Stimulated activated naive CD4-positive, alpha-beta T cell (primary cell): ENCODE results near the gene GH1.
"Not testable (repeated sequence)": the region's sequence is repeated elsewhere in the genome, so short reads cannot be mapped to it uniquely, and the experiment has no call there.

Source experiments
- DNase-seq, 6 experiments: peaks; one replicate each; lab custom pipeline; 2025; lab: John Stamatoyannopoulos, UW

Gene GH1

GRCh38 chr17:63918789-63919305 is at the start of gene GH1:
GH1 (minus strand) TSS chr17:63918839; CDS start chr17:63918776, 63 bp downstream.
- not testable (repeated sequence) for DNase-seq

DNA sequence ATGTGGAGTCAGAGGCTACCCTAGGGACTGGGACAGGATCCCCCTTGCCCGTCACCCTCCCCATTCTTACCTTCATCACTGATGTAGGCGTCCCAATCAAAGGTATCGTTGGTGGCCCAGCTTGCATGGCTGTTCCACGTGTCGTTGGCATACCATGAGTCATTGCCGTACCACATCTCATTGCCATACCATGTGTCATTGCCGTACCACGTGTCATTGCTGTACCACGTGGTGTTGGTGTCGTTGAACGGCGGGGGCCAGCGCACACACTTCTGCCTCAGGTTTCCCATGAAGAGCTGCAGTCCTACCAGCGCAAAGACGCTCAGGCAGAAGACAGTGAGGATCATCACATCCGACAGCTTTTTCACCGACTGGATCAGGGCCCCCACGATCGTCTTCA is 49.3 kb upstream of the GH1 start:
- no peak for DNase-seq

- DNase-seq: peak in 3 of 6 experiments; percentile 36 to 64 (median 58)
Measured at GRCh38 chr17:63966646-63967264, 48.1 kb upstream of the GH1 start.

- DNase-seq: no peak
Measured at GRCh38 chr17:63963123-63963522, 44.5 kb upstream of the GH1 start.

GRCh38 chr17:63962298-63962744 is 43.7 kb upstream of the GH1 start:
- DNase-seq: no peak

DNA sequence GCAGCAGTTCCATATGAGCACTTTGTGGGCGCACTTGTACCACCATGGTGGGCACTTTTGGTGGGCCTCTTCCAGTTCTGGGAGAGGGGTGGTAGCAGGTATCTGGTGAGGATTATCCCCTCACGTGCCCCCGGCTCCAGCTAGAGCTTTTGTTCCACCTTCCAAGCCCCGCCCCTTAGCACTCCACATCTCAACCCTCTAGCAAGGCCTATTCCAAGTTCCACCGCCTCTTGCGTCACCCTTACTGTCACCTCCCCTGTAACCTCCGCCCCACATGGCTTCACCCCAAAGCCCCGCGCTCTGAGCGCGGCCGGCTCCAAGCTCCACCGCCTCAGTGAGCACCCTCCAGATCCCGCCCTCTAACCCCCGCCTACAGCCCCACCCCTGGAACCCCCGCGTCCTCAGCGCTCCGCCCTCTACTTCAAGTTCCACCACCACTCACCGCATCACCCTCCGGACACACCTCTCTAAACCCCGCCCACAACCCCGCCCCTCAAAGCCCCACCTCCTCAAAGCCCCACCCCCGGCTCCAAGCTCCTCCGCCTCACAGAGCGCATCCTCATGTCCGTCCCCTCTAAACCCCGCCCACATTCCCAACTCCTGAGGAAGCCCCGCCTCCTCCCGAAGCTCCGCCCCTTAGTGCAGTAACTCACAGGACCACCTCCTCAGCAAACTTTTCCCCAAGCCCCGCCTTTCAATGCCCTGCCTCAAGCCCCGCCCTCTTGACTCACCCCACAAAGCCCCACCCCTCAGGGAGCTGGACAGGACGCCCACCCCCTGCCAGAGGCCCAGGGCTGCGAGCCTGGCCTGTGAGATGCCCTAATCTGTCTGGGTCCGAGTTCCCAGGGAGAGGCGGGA is 42.9 kb upstream of the GH1 start:
- DNase-seq: peak in 4 of 6 experiments; percentile 22 to 44 (median 24)

GRCh38 chr17:63960430-63960829 is 41.8 kb upstream of the GH1 start:
- no peak for DNase-seq

DNA sequence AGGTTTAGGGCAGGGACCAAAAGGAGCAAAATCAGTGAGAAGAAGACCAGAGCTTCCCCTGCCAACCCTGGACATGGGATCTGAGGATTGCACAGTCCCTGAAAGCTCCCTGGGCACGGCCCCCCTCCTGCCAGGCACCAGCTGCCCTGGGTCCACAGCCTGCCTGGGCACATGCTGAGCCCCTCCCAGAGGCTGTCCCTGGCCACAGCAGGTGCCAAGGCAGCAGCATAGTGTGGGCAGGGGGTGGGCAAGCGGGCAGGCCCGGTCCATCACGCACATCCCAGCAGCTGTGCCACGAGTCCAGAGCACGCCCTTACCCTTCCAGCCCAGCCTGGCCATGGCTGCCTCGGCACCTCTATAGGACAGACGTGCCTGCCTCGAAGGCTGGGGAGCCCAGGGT is 41.4 kb upstream of the GH1 start:
- no peak for DNase-seq

DNA sequence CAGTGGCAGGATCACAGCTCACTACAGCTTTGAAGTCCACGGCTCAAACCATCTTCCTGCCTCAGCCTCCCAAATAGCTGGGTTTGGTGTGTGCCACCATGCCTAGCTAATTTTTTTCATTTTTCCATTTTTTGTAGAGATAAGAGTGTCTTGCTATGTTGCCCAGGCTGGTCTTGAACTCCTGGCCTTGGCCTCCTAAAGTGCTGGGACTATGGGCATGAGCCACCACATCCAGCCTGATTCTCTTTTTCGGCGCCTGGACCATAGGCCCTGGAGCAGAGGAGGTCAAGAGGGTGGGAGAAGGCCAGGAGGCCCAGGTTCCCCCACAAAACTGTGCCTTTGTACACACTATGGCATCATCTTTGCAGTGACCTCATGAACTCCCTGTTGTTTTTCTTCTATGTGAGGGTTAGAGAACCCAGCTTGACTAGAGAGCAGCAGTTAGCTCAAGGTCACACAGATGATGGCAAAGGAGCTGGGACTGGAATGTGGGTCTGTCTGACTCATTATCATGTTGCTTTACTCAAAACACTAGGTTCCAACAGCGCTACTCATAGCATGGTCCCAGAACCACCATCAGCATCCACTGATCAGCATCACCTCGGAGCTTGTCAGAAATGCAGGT is 37.8 kb upstream of the GH1 start:
- no peak for DNase-seq

- no peak for DNase-seq
Measured at GRCh38 chr17:63955791-63956190, 37.2 kb upstream of the GH1 start.

DNA sequence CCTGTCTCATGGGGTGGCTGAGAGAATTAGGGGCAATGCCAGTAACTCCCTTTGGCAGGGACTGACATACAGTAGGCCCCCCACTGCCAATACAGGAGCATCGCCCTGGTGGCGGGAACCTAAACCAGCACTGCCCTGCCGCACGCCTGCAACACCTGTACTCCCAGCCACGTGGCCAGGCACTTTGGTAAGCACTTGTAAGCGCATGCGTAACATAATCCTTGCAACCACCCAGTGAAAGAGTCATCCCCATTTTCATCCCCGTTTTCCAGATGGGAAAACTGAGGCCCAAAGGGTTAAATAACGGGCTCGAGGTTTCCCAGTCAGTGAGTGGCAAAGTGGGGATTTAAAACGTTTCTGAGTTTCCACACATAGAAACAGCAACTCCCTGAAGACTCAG is 36.6 kb upstream of the GH1 start:
- no peak for DNase-seq

GRCh38 chr17:63954402-63955063 is 35.9 kb upstream of the GH1 start:
- peak in 4 of 6 experiments; percentile 11 to 63 (median 20) for DNase-seq

DNA sequence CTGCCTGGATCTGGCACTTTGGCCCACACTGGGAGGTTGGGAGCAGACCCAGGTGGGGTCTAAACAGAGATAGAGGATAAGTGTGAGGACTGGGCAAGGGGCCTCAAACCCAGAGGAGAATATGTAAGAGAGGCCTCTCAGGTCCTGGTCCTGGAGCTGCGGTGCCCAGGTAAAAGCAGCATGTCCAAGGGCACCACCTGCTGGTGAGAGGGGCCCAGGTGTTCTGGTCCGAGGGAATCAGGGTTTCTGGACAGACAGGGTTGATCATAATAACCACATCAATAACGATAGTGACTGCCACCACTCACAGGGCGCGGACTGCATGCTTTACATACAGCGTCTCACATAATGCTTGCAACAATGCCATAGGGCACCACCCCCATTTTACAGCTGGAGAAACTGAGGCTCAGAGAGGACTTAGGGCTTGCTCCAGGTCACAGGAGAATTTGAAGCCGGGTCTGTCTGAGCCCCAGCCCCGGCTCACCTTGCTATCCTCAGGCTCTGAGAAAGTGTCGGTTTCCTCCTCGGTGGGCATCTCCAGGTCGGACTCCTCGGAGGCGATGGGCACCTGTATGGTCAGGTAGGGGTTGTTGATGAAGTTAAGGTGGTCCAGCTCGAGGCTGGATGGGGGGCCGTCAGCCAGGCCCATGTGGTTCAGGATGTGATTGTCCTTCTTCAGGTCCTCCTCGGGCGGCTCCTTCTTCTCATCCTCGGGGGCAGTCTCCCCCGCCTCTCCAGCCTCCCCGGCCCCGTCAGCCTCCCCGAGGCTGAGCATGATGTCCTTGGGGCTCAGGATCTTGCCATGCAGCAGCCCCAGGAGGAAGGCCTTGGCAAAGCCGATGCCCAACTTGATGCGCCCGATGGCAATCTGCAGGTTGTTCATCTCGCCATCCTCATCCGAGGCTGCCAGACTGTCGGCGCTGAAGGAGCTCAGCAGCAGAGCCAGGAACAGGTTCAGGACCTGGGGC is 32.6 kb upstream of the GH1 start:
- DNase-seq: peak in 2 of 6 experiments; percentile 5 to 9

GRCh38 chr17:63949576-63950250 is 31.1 kb upstream of the GH1 start:
- no peak for DNase-seq

DNA sequence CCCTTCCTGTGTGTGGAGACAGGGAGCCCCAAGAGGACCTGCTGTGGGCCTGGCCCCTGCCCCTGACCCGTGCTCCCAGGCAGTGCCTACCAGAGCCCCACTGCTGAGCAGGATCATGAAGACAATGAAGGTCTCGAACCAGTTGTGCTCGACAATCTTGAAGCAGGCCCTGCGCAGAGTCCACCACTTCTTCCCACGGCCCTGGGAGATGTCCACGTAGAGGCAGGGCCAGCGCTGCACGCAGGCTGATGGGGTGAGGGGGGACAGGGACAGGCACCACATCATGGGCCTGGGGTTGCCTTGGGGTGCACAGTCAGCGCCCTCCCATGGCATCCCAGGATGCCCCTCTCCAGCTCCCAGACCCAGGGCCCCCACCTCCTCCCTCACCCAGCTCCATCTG is 29.9 kb upstream of the GH1 start:
- DNase-seq: no peak

- DNase-seq: no peak
Measured at GRCh38 chr17:63947711-63948330, 29.2 kb upstream of the GH1 start.

- peak; percentile 28 to 73 (median 38) for DNase-seq
Measured at GRCh38 chr17:63946440-63947363, 28.1 kb upstream of the GH1 start.

GRCh38 chr17:63945784-63946439 is 27.3 kb upstream of the GH1 start:
- DNase-seq: no peak
